Suppressor macrophage (primary cell): ENCODE data around the gene CD300A.
"Not testable (repeated sequence)": the region's sequence is repeated elsewhere in the genome, so short reads cannot be mapped to it uniquely, and the experiment has no call there.

Source experiments
- DNase-seq, 4 experiments: peaks; one replicate each; pipeline ENCODE4 v3.0.0-alpha.2; 2020 to 2022

CD300A gene

DNA sequence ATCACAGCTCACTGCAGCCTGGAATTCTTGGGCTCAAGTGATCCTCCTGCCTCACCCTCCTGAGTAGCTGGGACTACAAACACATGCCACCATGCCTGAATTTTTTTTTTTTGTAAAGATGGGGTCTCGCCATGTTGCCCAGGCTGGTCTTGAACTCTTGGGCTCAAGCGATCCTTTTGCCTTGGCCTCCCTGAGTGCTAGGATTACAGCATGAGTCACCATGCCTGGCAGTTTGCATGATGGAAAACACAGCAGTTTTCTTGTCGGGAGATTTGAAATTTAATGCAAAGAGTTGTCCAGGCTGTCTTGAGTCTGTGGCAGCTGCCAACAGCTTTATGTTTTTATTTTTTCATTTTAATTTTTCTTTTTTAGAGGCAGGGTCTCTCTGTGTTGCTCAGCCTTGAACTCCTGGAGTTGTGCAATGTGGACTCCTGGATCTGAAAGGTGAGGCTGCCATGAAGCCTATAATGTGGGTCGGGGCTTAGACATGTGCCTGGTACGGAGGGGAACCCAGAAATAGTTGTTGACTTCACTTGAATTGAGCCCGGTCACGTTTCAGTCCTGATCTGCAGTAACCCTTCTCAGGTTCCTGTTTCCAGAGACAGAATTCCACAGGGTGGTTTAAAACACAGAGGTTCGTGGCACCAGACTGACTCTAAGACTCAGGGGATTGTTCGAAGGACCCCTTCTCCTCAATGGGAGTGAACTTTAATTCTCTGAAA, 18.7 kb downstream of the CD300A start:
- DNase-seq = no peak

- DNase-seq = no peak
Observed at GRCh38 chr17:74485841-74486240, 19.4 kb downstream of the CD300A start.

- DNase-seq = not testable (repeated sequence)
Observed at GRCh38 chr17:74488276-74488675, 21.8 kb downstream of the CD300A start.

- no peak for DNase-seq
Observed at GRCh38 chr17:74490716-74491115, 24.3 kb downstream of the CD300A start.

DNA sequence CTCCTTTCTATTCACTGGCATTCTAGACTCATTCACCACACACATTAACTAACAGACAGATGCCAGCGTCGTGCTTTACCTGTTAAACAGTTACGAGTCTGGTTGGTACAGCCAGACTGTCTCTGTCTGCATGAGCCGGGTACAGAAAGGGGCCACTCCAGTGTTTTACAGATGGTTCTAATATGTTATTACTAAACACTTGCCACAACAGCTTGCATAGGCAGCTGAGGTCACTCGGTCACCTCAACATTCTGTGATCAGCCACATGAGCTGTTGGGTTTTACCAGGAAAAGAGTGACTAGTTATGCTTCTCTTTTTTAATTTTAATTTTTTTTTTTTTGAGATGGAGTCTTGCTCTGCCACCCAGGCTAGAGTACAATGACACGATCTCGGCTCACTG, 25.2 kb downstream of the CD300A start:
- peak; percentile 70 to 89 (median 82) for DNase-seq

GRCh38 chr17:74493331-74493833, 26.9 kb downstream of the CD300A start:
- peak; percentile 82 to 89 (median 86) for DNase-seq

- DNase-seq = peak; percentile 44 to 69 (median 64)
Observed at GRCh38 chr17:74497471-74497870, 31.0 kb downstream of the CD300A start.

DNA sequence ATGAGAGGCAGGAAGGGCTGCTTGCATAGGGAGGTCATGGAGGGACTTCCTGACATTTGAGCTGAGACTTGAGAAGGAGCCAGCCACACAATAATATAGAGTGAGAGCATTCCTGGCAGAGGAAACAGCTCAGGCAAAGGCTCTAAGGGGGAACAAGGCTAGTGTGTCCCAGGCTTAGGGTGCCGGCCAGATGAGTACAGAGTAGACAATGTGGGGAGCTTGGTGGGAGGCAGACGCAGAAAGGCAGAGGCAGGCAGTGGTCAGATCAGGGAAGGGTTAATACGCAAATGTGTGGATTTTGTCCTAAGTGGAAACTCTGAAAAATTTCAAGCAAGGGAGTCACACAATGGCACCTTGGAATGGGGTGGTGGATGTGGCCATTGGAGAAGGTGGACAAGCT, 33.6 kb downstream of the CD300A start:
- DNase-seq = peak in 1 of 4 experiments; percentile 2

GRCh38 chr17:74502861-74503260, 36.4 kb downstream of the CD300A start:
- DNase-seq = peak; percentile 52 to 77 (median 73)

GRCh38 chr17:74503949-74504348, 37.5 kb downstream of the CD300A start:
- peak in 1 of 4 experiments; percentile 47 for DNase-seq

DNA sequence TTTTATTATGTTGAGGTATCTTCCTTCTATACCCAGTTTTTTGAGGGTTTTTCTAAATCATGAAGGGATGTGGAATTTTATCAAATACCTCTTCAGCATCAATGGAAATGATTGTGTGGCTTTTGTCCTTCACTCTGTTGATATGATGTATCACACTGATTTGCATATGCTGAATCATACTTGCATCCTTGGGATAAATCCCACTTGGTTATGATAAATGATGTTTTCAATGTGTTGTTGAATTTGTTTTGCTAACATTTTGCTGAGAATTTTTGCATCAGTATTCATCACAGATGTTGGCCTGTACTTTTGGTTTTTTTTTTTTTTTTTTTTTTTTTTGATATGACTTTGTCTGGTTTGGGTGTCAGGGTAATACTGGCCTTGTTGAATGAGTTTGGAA, 41.7 kb downstream of the CD300A start:
- DNase-seq = no peak

DNA sequence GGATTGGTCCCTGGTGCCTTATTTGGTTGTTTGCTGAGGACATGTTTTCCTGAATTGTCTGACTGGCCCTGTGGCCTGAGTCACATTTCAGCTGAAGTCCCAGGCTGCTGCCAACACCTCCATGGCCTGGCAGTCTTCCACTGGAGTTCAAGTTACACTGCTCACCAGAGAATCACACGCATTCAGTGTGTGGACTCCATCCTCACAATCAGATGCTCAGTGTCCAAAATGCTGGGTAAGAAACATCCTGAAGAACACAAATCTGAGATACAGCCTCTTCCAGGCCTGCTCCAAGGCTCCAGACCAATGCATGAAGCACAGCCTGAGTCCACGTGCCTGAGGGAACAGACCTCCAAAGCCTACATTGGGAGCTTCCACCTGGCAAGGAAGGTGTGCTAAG, 45.6 kb downstream of the CD300A start:
- peak; percentile 49 to 67 (median 58) for DNase-seq

DNA sequence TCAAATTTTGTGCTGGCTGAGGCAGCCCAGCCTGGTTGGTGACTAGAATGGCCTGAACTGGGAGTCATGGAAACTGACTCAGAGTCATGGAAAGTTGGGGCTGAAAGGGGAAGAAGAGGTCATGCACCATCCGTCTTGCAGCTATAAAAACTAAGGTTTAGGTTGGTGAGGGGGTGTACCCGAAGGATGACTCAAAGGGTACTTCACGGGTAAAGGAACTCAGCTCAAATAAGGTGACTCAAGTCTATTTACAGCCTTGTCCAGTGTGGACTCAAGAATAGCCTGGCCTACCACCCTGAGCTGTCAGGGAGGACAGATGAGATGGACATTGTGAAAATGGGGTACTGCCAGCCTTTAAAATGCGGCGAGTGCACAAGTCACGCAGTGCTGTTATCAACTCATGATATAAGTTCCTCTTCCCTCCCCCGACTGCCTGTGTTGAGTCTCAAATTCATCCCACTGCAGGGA, 46.2 kb downstream of the CD300A start:
- DNase-seq = peak; percentile 91 to 99 (median 94)

- DNase-seq = peak; percentile 63 to 79 (median 72)
Observed at GRCh38 chr17:74513987-74514631, 47.7 kb downstream of the CD300A start.

- DNase-seq = peak; percentile 61 to 74 (median 66)
Observed at GRCh38 chr17:74514632-74515334, 48.3 kb downstream of the CD300A start.

- DNase-seq = no peak
Observed at GRCh38 chr17:74515941-74516340, 49.5 kb downstream of the CD300A start.

GRCh38 chr17:74516561-74517328, 50.3 kb downstream of the CD300A start:
- DNase-seq = peak; percentile 60 to 82 (median 72)

- not testable (repeated sequence) for DNase-seq
Observed at GRCh38 chr17:74518413-74518981, 52.1 kb downstream of the CD300A start.

DNA sequence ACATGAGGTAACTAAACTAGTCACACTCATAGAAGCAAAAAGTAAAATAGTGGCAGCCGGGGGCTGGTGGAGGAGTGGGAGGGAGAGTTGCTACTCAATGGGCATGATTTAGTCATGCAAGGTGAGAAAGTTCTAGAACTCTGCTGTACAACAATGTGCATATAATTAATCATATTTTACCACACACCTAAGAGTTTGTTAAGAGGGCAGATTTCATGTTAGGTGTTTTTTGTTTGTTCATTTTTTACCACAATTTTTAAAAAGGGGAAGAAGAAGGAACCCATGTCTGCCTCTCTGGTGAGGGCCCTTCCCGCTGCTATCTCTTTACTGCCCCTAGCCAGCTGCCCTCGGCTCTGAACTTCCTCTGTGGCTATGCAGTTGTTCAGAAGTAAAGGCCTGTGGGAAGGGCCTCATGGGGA, 53.6 kb downstream of the CD300A start:
- peak; percentile 77 to 91 (median 88) for DNase-seq

GRCh38 chr17:74520790-74521480, 54.5 kb downstream of the CD300A start:
- peak; percentile 91 to 99 (median 96) for DNase-seq

GRCh38 chr17:74521701-74522201, 55.3 kb downstream of the CD300A start:
- DNase-seq = peak; percentile 80 to 91 (median 87)
